SKM-1 treated with dmso at 0.1 percent for 144 hours (cell line): ENCODE results near the gene RALGPS2.
"Not testable (repeated sequence)": the region's sequence is repeated elsewhere in the genome, so short reads cannot be mapped to it uniquely, and the experiment has no call there.

Experiments
- DNase-seq: peaks from one replicate; lab custom pipeline; 2025; ENCODE audit not compliant: unreplicated experiment; lab: John Stamatoyannopoulos, UW

RALGPS2 gene

DNA sequence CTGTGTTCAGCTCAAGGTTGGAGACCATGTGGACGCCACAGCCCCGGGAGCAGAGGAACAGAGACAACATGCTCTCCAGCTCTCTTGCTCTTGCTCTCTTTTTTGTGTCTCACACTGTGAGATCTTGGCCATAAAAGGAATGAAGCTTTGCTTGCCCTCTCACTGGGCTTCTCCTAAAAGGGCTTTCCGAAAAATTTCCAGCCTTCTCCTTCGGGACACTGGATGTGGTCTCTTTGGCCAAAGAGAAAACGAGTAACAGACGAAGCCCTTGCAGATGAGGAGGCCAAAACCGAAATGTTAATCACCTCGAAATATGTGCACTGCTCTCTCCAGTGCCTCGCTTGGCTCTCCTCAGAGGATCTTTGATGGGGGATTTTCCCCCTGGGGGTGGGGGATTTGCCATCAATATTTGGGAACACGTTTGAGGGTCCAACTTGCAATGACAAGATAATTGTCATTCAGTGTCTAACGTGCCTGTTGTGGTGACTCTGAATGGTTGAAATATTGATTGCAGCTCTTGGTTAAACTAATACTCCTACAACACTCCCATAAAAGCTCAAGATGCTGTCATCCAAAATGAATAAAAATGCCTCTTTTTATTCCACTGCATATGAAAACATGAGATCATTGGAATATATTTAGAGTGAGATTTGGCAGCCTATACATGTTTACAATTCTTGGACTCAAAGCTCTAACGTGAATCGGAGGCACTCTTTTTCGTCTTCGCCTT is 214.5 kb downstream of the RALGPS2 start:
- DNase-seq, result no peak

- DNase-seq, result no peak
These were observed 215.2 kb downstream of the RALGPS2 start for GRCh38 chr1:178940068-178940765.

- DNase-seq, result no peak
These were observed 216.2 kb downstream of the RALGPS2 start for GRCh38 chr1:178941261-178941689.

DNA sequence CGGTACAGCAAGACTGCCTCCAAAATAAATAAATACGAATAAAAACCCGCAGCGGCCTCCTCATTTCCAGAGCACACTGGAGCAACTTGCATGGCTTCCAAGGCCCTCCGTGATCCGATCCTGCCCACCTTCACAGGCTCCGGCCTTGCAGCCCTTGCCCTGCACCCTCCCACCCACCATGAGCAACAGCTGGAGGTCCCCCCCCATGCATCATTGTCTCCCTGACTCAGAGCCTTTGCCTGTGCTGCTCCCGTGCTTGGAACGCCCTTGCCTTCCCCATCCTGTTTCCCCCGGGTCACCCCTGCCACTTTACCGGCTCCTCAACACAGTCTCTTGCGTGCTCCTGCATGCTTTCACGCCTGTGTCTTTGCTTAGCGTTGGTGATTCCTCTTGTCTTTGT is 216.8 kb downstream of the RALGPS2 start:
- DNase-seq, result no peak

DNA sequence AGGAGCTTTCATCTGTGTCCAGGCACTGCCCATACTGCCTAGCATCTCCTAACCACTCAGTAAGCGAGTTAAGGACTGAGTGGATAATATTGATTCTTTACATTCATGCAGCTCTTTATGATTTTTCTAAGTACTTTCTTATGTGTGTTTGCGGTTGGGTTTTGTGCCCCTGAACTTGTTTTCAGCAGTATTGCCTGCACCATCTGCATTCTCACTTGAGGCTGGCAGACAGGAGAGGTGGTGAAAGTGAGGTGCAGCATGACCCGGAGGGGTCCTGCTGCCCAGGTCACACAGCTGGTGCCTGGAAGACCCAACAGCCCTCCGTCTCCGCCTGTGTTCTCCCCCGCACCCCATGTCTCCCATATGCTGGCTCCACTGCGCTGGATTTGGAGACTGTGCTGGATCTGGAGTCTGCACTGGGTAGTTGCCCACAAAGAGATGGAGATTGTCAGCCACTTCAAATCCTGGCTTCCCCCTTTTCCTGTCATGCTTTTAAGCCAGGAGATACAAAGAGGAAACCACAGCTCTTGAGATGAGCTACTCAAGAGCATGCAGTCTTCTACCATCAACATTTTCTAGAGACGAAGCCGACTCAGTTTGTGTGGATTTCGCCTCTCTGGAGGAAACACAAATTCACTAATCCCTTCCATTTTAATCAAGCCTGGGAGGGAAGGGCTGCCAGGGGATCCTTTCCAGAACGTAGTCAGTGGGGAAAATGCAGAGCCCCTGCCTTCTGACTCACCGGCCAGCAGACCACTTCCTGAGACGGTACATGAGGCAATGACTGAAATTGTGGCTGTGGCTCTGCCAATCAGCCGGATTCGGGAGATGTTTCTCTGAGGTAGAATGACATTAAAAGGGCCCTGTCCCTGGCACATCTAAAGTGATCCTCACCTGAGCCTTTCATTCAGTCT is 217.5 kb downstream of the RALGPS2 start:
- peak; percentile 91 for DNase-seq

- DNase-seq, result no peak
These were observed 219.7 kb downstream of the RALGPS2 start for GRCh38 chr1:178944729-178945128.

GRCh38 chr1:178945763-178946266 is 220.8 kb downstream of the RALGPS2 start:
- DNase-seq, result no peak

- DNase-seq, result no peak
These were observed 221.4 kb downstream of the RALGPS2 start for GRCh38 chr1:178946416-178946815.

GRCh38 chr1:178946855-178947676 is 222.0 kb downstream of the RALGPS2 start:
- no peak for DNase-seq

- DNase-seq, result no peak
These were observed 222.6 kb downstream of the RALGPS2 start for GRCh38 chr1:178947677-178947981.

GRCh38 chr1:178948676-178949075 is 223.6 kb downstream of the RALGPS2 start:
- no peak for DNase-seq

GRCh38 chr1:178949866-178950265 is 224.8 kb downstream of the RALGPS2 start:
- DNase-seq, result not testable (repeated sequence)

GRCh38 chr1:178951600-178951999 is 226.6 kb downstream of the RALGPS2 start:
- no peak for DNase-seq

- no peak for DNase-seq
These were observed 228.0 kb downstream of the RALGPS2 start for GRCh38 chr1:178953034-178953433.

DNA sequence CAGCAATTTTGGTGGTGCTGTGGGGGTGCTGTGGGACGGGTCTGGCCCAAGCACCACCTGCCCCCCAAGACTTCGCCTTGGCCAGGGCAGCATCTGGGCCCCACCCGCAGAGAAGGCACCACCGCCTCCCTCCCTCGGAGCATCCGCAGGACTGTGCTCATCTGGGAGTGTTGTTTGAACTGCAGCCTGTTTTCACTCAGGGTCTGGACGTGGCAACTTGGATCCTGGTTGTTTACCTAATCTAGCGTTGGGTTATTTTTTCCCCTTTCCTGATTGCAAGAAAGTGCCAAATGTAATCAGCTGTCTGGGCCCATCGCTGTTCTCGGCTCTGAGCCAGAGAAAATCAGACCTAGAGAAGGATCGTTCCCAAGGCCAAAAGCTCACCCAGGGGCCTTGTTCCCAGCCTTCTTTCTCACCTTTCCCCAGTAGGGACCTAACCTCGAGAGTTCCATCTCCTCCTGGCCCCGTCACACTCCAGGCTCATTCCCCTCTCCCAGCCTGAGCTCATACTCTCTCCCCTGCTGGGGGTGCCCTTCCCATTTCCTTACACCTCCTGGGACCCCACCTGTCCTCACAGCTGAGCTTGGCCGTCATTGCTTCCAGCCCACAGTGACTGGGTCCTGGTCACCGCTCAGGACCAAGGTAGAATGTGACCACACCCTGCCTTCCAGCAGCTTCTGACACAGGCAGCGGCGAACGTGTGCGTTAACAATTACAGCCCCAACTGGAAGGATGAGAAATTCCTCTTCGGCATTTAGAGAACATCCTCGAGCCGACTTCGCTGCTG is 228.7 kb downstream of the RALGPS2 start:
- no peak for DNase-seq

DNA sequence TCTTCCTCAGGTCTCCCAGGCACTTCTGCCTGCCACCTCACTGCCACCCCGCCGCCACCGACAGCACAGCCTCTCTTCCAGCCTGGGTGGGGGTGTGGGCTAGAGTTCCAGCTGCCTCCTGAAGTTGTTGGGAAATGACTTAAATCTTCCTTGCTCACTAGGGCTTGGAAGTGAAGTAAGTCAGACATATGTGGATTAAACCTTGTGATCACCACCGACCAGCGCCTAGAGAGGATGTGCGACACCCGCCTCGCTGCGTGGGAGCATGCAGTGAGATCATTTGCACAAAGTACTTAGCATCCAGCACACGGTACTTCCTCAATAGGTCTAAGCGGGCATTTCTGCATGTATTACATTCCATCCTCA is 229.3 kb downstream of the RALGPS2 start:
- DNase-seq, result no peak

GRCh38 chr1:178954937-178955336 is 229.9 kb downstream of the RALGPS2 start:
- DNase-seq, result no peak

GRCh38 chr1:178955391-178955954 is 230.4 kb downstream of the RALGPS2 start:
- DNase-seq, result no peak

GRCh38 chr1:178958491-178958890 is 233.4 kb downstream of the RALGPS2 start:
- no peak for DNase-seq
